HG03060 (cell line): Measurements from ENCODE around the gene GALE.
"Not testable (repeated sequence)": the region's sequence is repeated elsewhere in the genome, so short reads cannot be mapped to it uniquely, and the experiment has no call there.

Source experiments
- ATAC-seq: cut with Tn5 transposase; IDR thresholded peaks from one replicate; pipeline ENCODE4 v1.9.1; 2021; ENCODE audit warnings: low read depth, moderate number of reproducible peaks; ENCODE audit not compliant: unreplicated experiment

The GALE gene

GRCh38 chr1:23810818-23811540, 10.4 kb upstream of the GALE start:
- ATAC-seq: peak; percentile 60

- ATAC-seq: no peak
Measured at GRCh38 chr1:23809751-23810171, 9.2 kb upstream of the GALE start.

DNA sequence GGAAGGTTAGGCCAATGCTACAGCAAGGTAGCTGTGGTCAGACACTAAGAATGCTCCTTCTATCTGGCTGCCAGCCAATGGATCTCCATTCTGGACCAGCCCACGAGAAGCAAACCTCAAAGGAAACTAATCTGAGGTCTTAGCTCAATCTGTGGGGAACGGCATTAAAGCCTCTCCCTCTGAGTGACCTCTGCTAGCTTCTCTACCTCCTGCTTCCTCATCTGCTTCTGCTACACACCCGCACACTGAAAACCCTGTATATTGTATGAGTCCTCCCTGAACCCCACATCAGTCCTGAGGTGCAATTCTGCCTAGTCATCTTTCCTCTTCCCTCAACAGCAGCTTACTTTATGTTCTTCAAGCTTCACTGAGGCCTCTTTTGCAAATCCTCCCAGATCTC, 6.9 kb upstream of the GALE start:
- ATAC-seq: no peak

- ATAC-seq: no peak
Measured at GRCh38 chr1:23806280-23806679, 5.7 kb upstream of the GALE start.

DNA sequence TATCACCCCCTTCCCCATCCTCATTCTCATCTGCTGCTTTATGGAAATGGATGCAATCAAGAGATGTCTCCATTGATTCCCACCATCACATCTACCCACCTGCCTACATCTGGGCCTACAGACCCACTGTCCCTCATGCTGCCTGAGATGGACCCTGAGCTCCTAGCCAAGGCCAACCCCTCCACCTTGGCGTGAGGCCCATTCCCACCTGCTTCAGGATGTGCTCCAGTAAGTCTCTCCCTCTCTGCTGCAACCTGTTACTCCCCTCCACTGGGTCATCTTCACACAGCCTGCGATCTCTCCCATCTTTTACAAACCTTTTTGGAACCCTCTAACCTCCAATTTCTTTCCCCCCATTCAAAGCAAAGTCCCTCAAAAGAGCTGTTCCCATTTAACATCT, 4.5 kb upstream of the GALE start:
- no peak for ATAC-seq

GRCh38 chr1:23804183-23804835, 3.8 kb upstream of the GALE start:
- ATAC-seq: no peak

DNA sequence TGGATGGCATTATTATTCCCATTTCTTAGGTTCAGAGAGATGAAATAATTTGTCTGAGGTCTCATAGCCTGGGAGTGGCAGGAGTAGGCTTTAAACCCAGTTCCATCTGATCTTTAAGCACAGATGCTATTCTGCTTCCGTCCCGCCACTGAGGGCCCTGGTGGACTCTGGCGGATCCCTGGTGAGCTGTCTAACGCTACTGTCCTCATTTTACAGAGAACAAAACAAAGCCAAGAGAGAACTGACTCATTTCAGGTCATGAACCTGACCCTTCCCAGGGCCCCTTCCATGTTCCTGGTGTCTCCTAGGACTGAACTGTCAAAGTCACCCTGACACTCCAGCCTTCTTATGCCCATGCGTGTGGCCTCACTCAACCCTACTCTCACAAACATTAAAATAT, 3.1 kb upstream of the GALE start:
- no peak for ATAC-seq

DNA sequence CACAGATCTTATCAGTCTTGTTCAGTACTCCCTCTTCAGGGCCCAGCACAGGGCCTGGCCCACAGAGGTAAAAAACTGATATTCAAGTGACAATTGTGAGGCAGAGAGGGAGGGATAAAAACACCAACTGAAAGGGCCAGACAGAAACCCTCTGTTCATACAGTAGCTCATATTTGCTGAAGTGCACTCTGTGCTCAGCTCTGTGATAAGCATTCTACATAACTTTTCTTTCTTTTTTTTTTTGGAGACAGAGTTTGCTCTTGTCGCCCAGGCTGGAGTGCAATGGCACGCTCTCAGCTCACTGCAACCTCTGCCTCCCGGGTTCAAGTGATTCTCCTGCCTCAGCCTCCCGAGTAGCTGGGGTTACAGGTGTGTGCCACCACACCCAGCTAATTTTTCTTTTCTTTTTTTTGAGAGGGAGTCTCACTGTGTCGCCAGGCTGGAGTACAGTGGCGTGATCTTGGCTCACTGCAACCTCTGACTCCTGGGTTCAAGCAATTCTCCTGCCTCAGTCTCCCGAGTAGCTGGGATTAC, 2.3 kb upstream of the GALE start:
- not testable (repeated sequence) for ATAC-seq

GRCh38 chr1:23801876-23802275, 1.3 kb upstream of the GALE start:
- no peak for ATAC-seq

DNA sequence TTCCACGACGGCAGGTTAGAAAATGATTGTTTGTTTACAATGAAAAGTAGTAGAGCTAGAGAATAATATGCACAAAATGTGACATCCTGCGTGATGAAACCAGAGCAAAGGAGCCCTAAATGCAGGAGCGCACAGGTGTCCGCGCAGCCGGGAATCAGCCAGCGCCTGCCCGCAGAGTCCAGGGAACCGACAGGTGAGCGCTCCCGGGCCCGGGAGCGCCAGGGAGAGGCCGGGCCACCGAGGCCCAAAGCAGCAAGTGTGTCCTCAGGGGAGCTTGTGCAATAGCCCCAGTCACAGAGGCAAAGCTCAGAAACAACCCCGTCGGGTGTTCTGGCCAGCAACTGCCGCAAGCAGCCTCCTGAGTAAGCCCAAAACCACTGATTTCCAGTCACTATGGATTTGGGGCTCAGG, 789 bp upstream of the GALE start:
- ATAC-seq: no peak

- no peak for ATAC-seq
Measured at GRCh38 chr1:23799570-23800399, 769 bp downstream of the GALE start.

DNA sequence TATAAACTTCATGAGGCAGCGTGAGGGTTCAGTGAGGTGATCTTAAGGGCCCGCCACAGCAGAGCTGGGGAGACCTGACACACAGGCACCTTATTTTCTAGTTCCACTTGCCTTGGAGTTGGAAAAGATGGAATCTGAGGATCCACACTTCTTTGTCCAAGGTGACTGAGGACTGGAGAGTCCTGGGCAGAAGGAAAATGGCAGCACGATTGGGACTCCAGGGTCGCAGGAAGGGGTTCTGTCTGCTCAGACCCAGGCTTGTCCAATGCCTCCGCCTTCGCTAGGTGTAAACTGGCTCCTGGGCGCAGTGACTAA, 1.3 kb downstream of the GALE start:
- ATAC-seq: no peak

GRCh38 chr1:23798662-23799142, 1.9 kb downstream of the GALE start:
- ATAC-seq: no peak

GRCh38 chr1:23797478-23798448, 2.8 kb downstream of the GALE start:
- ATAC-seq: no peak

DNA sequence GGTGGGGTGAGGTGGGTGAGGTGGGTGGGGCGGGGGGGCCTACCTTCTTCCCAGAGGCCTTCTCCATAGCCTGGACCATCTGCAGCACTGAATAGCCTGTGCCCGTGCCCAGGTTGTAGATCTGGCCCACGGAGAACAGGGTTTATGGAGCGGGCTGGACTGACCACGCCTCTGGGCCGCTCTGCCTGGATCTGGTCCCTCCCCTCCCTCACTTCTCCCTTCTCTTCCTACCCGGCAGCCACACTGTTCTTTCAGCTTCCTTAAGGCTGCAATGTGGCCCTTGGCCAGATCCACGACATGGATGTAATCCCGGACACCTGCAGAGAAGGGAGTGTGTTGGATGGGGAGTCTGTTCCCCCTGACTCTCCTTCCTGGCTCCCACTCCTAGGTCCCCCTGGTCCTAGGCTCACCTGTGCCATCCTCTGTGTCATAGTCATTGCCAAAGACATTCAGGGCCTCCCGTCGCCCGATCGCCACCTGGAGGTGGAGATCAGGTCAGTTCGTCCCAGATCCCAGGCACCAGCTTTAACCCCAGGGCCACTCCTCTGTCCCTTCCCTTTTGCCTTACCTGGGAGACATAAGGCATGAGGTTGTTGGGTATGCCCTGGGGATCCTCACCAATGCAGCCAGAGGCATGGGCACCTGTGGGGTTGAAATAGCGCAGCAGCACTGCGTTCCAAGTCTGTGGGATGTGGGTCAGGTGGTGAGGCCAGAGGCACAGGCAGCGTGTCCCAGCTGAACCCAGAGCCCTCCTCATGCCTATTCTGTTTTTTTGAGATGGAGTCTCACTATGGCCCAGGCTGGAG, 3.9 kb downstream of the GALE start:
- ATAC-seq: no peak

GRCh38 chr1:23795676-23796465, 4.7 kb downstream of the GALE start:
- no peak for ATAC-seq

DNA sequence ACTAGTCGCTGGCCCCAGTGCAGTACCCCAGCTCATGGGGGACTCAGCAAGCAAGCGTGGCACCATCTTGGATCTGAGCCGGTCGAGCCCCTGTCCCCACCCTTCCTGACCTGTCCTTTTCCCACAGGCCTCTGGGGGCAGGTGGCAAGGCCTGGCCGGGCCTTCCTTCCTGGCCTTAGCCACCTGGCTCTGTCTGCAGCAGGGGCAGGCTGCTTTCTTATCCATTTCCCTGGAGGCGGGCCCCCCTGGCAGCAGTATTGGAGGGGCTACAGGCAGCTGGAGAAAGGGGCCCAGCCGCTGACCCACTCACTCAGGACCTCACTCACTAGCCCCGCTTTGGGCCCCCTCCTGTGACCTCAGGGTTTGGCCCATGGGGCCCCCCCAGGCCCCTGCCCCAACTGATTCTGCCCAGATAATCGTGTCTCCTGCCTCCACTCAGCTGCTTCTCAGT, 5.8 kb downstream of the GALE start:
- ATAC-seq: not testable (repeated sequence)
